ENCODE results near the gene FAM131A. TPM values are rescaled to one million over a fixed set of nuclear protein-coding genes. Genes with fewer than 3 reads are reported as not detected.
A peak's percentile ranks its signal among the peaks of the same experiment; 100 is the strongest.
"Not testable (repeated sequence)": the region's sequence is repeated elsewhere in the genome, so short reads cannot be mapped to it uniquely, and the experiment has no call there.

Gene FAM131A
- total RNA-seq, 1 donor from 2014 or later = 25.2 TPM

DNA sequence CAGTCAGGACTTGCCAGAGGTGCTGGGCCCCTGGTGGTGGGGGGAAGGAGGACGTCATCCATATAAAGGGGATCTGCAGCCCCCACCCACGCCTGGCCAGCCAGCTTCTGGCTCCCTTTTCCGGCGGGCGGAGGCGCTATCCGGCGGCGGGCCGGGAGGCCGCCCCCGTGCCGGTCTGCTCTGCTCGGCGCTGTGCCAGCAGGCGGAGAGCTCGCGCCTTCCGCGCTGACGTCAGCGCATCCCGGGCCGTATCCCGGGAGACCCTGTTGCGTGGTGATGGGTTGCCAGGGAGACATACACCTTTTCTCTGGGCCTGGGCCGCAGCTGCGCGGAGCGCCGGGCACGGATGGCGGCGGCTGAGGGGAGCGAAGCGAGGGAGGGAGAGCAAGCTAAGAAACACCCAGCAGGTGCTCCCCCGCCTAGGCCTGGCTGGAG, 1.1 kb downstream of the FAM131A start:
- peak in 1 of 2 donors; percentile 86 for DNase-seq (ENCODE audit: low read depth in 2 of 2)

DNA sequence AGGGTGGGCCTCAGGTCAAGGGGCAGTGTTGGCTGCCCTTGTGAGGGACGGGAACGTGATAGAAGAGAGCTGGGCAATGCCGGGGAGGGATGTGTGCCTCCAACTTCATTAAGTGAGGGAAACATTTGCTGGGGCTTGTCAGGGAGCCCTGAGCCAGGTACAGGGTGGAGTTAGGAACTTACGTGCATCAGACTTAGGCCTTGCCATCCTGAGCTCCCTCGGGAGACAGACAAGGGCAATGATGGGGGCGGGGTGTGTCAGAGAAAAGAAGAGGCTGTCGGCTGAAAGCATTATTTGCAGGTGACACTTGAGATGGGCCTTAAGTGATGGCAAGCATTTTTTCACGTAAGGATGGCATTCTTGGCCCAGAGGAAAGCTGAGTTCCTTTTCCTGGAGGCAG, 1.6 kb downstream of the FAM131A start:
- DNase-seq (ENCODE audit: low read depth in 2 of 2) = no peak

DNA sequence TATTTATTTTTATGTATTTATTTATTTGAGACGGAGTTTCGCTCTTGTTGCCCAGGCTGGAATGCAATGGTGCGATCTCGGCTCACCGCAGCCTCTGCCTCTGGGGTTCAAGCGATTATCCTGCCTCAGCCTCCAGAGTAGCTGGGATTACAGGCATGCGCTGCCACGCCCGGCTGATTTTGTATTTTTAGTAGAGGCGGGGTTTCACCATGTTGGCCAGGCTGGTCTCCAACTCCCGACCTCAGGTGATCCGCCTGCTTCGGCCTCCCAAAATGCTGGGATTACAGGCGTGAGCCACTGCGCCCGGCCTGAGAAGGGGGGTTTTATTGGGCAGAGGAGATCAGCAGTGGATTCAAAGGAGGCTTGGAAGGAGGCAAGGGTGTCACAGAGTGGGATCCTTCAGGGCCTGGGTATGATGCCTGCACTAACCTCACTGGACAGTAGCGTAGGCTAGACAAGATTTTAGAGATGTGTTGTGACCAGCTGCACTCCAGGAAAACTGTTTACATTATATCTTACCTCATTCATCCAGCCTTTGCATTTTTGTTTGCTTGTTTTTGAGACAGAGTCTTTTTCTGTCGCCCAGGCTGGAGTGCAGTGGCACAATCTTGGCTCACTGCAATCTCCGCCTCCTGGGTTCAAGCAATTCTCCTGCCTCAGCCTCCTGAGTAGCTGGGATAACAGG, 2.2 kb downstream of the FAM131A start:
- DNase-seq (ENCODE audit: low read depth in 2 of 2) = not testable (repeated sequence)

DNA sequence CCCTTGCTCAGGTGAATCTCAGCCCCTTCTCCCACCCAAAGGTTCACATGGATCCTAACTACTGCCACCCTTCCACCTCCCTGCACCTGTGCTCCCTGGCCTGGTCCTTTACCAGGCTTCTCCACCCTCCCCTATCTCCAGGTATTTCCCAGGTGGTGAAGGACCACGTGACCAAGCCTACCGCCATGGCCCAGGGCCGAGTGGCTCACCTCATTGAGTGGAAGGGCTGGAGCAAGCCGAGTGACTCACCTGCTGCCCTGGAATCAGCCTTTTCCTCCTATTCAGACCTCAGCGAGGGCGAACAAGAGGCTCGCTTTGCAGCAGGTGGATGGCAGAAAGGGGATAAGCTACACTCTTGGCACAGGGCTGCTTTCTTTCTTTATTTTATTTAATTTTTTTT, 4.5 kb downstream of the FAM131A start:
- DNase-seq (ENCODE audit: low read depth in 2 of 2) = no peak

DNA sequence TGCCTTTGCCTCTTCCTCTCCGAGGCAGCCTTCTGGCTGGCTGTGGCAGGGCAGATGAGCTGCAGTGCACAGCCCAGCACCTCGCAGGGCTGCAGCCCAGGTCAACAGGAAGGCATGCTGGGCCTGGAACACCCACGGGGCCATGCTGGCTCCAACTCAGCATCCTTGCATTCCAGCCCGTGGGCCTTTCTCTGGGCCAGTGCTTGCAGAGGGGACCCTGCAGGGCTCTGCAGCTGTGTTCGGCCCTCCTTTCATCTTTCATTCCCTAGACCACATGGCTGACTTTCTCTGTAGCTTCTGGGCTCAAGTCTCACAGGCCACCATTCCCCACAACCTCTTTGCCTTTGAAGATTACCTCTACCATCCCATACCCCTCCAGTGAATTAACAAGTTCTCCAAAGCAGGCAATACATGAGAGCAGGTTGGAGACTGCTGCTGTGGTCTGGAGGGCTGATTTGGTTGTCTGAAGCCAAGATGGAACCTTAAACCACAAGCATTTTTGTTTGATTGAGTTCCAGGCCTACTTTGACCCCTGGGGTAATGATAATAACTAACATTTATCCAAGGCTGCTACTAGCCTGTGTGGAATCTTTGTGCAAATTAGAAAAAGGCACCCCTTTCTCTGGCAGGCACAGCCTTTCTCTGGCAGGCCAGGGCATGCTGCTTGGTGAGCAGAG, 5.9 kb downstream of the FAM131A start:
- DNase-seq (ENCODE audit: low read depth in 2 of 2) = no peak

DNA sequence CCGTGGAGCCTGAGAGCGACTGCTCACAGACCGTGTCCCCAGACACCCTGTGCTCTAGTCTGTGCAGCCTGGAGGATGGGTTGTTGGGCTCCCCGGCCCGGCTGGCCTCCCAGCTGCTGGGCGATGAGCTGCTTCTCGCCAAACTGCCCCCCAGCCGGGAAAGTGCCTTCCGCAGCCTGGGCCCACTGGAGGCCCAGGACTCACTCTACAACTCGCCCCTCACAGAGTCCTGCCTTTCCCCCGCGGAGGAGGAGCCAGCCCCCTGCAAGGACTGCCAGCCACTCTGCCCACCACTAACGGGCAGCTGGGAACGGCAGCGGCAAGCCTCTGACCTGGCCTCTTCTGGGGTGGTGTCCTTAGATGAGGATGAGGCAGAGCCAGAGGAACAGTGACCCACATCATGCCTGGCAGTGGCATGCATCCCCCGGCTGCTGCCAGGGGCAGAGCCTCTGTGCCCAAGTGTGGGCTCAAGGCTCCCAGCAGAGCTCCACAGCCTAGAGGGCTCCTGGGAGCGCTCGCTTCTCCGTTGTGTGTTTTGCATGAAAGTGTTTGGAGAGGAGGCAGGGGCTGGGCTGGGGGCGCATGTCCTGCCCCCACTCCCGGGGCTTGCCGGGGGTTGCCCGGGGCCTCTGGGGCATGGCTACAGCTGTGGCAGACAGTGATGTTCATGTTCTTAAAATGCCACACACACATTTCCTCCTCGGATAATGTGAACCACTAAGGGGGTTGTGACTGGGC, 7.3 kb downstream of the FAM131A start:
- no peak for DNase-seq (ENCODE audit: low read depth in 2 of 2)

DNA sequence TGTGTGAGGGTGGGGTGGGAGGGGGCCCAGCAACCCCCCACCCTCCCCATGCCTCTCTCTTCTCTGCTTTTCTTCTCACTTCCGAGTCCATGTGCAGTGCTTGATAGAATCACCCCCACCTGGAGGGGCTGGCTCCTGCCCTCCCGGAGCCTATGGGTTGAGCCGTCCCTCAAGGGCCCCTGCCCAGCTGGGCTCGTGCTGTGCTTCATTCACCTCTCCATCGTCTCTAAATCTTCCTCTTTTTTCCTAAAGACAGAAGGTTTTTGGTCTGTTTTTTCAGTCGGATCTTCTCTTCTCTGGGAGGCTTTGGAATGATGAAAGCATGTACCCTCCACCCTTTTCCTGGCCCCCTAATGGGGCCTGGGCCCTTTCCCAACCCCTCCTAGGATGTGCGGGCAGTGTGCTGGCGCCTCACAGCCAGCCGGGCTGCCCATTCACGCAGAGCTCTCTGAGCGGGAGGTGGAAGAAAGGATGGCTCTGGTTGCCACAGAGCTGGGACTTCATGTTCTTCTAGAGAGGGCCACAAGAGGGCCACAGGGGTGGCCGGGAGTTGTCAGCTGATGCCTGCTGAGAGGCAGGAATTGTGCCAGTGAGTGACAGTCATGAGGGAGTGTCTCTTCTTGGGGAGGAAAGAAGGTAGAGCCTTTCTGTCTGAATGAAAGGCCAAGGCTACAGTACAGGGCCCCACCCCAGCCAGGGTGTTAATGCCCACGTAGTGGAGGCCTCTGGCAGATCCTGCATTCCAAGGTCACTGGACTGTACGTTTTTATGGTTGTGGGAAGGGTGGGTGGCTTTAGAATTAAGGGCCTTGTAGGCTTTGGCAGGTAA, 8.1 kb downstream of the FAM131A start:
- peak in 1 of 2 donors; percentile 74 for DNase-seq (ENCODE audit: low read depth in 2 of 2)

DNA sequence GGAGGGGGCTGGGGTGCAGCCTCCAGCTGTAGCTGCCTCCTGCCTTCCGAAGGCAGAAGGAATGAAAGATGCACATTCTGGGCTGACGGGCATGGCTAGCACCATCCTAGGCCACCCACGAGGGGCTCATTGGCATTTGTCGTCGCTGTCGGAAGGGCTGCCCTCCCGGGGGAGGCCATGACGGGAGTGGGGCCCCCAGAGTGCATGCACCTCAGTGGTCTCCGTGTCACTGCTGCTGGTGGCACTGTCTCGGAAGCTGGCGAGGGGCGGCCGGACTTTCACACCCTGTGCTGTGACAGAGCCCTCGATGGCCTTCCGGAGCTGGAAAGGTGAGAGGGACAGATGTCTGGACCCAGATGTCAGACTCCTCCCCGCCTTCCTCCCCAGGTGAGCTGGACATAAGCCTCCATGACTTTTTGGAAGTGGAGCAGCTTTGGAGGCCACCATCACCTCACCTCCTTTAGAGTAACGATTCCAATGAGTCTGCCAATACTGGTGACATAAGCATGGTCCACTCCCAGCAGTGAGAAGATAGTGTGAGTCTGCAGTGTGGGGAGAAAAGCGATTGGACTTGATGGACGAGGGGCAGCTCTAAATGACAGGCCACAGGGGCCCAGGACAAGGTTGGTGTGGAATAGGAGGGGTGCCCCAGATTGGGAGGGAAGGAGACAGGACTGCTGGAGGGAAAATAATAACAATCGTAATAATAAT, 9.2 kb downstream of the FAM131A start:
- DNase-seq (ENCODE audit: low read depth in 2 of 2) = no peak

DNA sequence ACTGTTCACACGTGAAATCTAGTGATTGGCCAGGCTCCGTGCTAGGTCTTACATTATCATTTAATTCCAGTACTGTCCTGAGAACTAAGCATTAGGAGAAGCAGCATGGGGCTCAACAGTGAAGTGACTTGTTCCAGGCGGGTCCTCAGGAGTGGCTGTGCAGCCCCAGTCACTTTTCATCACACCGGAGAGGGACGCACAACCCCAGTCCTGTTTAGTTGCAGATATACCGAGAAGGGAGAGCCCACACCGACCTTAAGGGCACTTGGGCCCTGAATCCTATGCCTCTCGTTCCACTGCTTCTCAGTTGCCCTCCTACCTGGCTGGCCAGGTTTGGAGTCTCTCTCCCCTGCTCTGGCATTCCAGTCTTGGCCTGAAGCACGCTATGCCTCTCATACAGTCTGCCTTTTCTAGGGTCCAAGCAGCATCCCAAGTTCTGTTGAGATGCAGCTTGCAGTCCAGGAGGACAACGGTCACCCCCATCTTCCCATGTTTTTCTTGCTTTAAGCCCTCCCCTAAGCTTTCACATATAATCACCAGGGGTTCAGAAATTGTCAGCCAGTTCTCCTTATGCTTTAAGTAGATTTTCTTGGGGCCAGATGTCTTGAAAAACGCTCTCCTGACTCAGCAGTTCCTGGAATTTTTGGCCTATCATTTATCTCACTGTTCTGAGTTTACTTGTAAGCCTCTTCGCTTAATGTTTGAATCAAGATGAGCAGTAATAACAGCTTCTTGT, 10.1 kb downstream of the FAM131A start:
- DNase-seq (ENCODE audit: low read depth in 2 of 2) = no peak

DNA sequence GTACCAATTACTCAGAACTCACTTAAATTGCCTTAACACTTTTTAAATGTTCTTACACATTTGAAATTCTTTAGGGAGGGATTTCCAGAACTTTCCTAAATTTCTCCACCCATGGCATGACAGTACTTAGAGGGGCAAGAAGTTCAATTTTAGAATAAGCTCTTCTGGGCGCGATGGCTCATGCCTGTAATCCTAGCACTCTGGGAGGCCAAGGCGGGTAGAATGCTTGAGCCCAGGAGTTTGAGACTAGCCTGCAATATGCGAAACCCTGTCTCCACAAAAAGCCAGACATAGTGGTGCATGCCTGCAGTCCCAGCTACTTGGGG, 10.6 kb downstream of the FAM131A start:
- no peak for DNase-seq (ENCODE audit: low read depth in 2 of 2)

DNA sequence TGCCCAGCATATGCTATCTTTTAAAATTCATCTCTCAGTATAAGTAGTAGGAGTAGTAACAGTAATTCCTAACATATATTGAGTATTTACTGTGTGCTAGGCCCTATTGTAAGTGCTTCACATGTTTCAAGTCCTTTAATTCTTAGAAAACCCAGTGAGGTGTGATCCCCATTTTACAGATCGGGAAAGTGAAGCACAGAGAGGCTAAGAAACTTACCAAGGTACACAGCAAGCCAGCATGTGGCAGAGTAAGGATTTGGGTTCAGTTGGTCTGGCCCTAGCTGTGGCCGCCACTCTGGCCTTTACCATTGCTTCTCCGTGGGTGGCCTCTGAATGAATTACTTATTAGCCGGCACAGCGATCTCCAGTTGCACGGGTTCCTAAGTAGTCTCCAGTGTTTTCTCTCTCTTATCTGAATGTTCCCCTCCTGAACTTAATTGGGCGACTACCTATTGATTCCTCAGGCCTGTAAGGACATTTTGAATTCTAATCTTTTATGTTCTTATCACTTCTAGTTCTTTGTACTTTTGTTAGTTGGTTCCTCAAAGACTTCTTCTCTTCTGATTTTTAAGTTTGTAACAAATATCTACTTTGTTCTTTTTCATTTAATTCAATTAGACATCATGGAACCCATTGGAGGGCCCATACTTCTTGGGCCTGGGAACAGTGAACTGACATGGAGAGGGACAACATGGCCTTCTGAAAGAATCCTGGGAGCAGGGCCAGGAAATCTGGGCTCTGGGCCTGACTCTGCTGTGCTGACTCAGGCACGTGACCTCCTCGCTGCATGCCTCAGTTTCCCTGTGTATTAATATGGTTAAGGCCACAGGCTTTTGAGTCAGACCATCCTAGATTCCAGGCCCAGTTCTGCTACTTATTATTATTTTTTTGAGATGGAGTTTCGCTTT, 12.4 kb downstream of the FAM131A start:
- no peak for DNase-seq (ENCODE audit: low read depth in 2 of 2)

DNA sequence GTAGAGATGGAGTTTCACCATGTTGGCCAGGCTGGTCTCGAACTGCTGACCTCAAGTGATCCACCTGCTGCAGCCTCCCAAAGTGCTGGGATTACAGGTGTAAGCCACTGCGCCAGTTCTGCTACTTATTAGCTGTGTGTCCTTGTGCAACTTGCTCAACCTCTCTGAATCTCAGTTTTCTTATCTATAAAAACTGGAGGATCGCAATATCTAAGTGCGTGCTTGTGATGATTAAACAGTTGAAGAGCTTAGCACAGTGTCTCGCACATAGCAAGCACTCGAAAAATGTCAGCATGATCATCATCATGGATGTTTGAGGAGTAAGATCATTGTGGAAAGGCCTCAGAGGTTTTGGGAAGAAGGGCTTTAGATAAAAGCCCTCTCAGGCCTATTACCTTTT, 13.2 kb downstream of the FAM131A start:
- DNase-seq (ENCODE audit: low read depth in 2 of 2) = no peak

DNA sequence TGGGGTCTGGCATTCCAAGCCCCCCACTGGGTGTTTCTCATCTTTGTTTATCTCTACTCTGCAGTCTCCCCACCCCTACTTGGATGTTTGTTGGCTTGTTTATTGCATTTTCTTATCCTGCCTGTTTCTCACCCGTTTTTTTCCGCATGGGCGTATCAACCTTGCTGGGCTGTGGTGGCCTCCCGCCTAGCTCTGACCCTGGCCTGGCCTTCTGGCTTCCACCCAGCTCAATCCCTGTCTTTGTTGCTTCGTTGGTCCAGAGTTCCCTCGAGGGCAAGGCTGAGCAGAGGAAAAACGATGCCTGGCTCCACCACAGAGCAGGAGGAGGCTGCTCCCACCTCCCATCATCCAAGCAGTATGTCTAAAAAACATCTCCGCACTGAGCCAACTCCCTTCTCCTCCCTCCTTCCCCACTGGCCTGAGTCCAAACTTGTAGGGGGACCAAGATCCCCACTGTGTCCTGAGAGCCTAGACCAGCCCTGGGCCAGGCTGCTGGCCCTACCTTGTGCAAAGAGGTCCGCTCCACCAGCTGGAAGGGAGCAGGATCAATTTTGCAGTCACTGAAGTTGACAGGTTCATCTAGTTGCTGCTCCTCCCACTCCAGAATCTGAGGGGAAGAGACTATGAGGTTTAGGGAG, 14.2 kb downstream of the FAM131A start:
- no peak for DNase-seq (ENCODE audit: low read depth in 2 of 2)

DNA sequence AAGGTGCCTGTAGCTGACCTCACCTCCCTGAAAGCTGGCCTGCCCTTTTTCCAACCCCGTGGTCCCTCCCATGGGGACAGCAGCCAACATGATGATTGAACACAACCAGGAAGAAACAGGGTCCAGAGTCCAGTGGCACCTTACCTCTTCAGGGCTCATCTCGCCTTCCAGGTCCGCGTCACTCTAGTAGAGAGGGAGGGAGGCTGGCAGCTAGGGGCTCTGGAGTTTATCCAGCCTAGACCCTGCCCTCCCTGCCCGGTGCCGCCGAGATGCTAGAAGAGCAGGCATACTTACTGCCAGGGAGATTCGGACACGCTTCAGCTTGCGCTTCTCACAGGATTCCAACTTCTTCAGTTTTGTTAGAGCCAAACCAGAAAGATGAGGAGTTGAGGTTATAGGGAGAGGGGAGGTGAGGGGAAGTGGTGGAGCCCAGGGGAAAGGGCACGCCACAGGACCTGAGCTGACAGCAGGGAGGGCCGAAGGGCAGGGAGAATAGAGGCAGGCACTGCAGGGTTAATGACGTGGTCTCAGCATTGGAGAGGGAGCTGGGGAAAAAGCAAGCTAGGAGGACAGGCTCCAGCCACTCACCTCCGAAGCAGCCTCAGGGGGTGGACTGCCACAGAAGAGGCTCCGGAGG, 14.9 kb downstream of the FAM131A start:
- DNase-seq (ENCODE audit: low read depth in 2 of 2) = no peak

DNA sequence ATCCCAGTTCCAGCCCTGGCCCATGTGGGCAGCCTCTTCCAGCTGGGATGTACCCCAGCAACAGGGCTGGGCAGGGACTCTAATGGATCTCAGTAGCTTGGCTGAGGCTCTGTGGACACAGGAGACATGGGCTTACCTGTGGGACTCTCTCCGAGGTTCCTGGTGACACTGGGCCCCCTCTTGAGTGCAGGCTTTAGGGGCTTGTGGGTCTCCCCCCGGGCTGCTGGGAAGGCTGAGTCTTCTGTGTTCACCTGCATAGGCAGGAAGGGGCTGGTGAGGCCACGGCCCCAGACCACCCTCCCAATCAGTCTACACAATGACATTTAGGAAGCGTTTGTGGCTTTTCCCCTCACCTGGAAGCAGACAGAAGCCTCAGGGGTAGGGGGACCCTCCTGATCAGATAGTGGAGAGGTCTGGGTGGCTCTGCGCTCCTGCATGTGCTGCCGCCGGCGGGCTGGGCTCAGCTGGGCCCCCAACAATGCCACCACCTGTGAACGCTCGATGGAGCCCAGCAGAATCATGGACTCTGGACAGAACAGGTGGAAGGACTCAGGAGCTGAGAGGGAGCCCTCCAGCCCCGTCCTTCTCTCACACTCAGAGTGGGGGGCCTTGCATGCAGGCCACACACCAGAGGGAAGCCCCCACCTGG, 15.6 kb downstream of the FAM131A start:
- DNase-seq (ENCODE audit: low read depth in 2 of 2) = no peak

DNA sequence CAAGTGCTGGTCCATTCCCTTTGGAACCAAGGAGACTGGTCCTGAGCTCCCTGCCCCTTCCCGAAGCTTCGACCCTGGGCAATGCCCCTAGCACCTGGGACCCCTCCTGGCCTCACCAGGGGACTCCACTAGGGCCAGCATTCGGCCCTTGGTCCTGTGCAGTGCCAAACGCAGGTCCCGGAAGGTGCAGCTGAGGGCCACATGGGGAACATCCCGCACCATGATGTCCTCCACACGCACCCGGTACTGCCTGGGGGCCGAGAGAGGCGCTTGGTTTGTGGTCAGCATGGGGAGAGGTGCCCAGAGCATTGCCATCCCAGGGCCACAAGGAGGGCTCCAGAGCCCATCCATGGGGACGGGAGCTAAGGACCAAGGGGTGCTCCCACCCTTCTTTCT, 16.1 kb downstream of the FAM131A start:
- no peak for DNase-seq (ENCODE audit: low read depth in 2 of 2)

DNA sequence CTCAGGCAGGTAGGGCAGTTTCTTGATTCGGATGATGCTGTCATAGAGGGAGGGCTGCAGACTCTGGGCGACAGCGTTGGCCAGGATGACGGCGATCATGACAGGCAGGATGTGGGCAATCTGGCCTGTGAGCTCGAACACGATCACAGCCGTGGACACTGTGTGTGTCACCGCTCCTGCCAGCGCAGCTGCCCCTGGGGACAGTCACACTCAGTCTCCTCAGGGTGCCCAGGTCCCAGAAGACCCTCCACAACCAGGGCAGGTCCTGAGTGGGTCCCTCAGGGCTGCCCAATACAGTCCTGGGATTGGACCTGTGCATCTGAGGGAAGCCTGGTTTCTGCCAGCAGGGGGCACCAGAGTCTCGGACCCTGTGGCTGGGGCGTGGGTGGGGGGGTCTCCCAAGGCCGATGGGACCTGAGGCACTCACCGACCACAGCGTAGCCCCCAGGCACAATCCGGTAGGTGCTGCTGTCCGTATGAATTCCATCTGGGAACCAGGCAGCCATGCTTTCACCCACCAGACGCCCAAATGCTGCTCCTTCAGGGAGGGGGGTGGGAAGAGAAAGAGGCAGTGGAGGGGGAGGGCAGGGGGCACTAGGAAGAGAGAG, 16.8 kb downstream of the FAM131A start:
- peak in 1 of 2 donors; percentile 42 for DNase-seq (ENCODE audit: low read depth in 2 of 2)

DNA sequence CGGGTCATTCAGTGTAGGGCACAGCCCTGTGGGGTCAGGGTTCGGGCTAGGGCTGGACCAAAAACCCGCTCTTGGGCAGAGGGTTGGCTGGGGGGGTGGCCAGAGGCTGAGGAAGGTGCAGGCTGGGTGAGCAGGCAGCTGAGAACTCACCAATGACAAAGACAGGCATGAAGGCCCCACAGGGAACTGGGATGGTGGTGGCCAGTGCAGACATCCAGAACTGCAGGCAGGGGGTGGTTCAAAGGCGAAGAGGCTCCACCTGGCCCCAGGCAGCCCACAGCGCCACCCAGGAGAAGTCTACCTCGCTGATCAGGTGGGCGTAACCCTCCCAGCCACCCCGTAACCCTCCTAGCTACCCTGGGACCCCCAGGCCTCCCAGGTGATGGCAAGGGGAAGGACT, 17.4 kb downstream of the FAM131A start:
- no peak for DNase-seq (ENCODE audit: low read depth in 2 of 2)

Data from dermis microvascular lymphatic vessel endothelial cell (primary cell).